VCaP (cell line): ENCODE results near the gene GGN.

ENCODE experiments used
- H3K27ac ChIP-seq: fragments of 450-650 bp; 2 replicates; pipeline ENCODE4 v1.5.1; 2017
- TF ChIP-seq, protein P1 (sequence below): fragments of 450-650 bp; conservative IDR thresholded peaks from 2 replicates; pipeline ENCODE4 v1.5.1; 2017; ENCODE audit warnings: mild to moderate bottlenecking, moderate library complexity

Gene GGN

DNA sequence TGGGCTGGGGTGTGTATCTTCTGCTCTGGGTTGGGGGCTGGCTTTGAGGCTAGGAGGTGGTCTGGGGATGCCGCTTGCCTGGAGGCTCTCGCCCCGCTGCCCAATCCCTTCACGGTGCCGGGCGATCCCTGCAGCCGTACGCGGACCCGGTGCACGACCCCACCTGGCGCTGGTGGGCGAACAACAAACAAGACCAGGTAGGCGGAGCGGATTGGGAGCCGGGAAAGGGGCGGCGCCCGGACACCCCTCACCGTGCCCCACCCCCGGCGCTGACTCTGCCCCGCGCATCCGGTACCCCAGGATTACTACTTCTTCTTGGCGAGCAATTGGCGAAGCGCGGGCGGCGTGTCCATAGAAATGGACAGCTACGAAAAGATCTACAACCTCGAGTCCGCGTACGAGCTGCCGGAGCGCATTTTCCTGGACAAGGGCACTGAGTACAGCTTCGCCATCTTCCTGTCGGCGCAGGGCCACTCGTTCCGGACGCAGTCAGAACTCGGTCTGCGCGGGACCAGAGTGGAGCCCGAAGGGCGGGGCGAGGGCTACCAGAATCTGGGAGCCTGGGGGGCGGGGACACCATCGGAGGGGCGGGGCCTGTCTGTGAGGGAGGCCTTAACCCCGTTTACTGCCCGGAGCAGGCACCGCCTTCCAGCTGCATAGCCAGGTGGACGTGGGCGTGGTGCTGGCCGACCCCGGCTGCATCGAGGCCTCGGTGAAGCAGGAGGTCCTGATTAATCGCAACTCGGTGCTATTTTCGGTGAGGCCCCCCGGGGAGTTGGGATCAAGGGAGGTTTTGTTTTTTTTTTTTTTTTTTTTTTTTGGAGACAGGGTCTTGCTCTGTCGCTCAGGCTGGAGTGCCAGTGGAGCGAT lies 25.5 kb downstream of the GGN start:
- peak overlapping the region; percentile 78 for H3K27ac ChIP-seq
- TF ChIP-seq, protein P1, sequence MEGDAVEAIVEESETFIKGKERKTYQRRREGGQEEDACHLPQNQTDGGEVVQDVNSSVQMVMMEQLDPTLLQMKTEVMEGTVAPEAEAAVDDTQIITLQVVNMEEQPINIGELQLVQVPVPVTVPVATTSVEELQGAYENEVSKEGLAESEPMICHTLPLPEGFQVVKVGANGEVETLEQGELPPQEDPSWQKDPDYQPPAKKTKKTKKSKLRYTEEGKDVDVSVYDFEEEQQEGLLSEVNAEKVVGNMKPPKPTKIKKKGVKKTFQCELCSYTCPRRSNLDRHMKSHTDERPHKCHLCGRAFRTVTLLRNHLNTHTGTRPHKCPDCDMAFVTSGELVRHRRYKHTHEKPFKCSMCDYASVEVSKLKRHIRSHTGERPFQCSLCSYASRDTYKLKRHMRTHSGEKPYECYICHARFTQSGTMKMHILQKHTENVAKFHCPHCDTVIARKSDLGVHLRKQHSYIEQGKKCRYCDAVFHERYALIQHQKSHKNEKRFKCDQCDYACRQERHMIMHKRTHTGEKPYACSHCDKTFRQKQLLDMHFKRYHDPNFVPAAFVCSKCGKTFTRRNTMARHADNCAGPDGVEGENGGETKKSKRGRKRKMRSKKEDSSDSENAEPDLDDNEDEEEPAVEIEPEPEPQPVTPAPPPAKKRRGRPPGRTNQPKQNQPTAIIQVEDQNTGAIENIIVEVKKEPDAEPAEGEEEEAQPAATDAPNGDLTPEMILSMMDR, result no peak

GRCh38 chr19:38361633-38362075 lies 26.2 kb downstream of the GGN start:
- peak overlapping the region; percentile 78 for H3K27ac ChIP-seq
- TF ChIP-seq, protein P1, result peak; percentile 29

DNA sequence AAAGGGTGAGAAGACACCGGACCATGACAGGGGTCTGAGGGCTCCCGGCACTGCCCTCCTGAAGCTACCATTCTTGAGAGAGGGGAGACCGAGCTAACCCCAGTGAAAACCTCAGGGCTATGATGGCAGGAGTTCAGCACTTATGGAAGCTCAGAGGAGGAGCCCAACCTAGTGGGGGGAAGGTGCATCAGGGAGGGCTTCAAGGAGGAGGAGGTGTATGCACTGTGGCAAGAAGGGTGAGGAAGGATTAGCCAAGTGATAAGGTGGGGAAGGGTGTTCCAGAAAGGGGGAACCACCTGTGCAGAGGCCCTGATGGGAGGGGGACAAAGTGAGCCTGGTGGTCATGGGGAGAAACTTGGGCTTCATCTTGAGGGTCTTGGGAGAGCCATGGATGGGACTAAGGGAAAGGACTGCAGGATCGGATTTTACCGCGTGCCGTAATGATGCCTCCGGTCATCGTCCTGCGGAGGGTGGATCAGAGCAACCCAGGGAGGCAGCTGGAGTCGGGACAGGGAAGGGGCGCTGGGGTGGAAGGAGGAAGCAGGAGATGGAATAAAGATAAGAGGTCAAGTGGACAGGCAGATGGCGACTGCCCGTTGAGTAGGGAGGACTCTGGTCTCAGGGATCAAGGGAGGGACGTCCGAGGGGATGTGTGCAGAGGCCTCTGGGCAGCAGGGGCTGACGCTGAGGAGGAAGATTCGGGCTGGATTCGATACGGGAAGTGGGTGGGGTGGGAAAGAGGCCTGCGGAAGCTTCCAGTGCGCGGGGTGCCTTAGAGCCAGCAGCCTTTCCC lies 26.8 kb downstream of the GGN start:
- TF ChIP-seq, protein P1, result no peak
- peak overlapping the region; percentile 78 for H3K27ac ChIP-seq

GRCh38 chr19:38360351-38360750 lies 27.5 kb downstream of the GGN start:
- no peak overlapping the region for H3K27ac ChIP-seq
- TF ChIP-seq, protein P1, result no peak

DNA sequence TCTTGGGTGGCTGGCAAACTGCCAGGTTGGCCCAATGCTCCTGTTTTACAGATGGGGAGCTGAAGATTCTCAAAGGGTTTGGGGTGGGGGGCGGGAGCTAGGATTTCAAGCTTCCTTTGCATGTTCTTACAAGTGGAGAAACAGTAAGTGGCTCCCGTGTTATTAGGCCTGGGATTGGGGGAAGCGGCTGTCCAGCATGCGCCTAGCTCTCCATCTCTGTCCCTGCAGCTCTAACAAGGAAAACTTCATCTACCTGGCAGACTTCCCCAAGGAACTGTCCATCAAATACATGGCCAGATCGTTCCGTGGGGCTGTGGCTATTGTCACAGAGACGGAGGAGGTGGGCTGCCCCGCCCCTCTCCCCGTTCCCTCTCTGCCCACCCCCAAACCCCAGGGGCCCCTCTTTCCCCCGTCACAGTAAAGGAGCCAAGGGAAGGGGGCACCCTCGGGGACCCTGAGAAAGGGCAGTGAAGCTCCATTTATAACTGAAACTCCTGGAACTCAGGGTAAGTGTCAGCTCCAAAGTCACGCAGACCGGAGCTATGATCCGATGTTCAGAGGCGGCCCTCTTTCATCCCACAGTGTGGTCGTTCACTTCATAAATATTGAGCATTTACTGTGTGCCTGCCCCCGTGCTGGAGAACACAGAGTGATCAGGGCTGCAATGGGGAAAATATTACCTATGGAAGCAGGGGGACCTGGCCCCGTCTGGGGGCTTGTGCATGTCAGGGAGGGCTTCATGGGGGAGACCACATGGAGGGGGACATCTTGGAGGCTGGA lies 28.4 kb downstream of the GGN start:
- H3K27ac ChIP-seq, result no peak overlapping the region
- TF ChIP-seq, protein P1, result no peak

DNA sequence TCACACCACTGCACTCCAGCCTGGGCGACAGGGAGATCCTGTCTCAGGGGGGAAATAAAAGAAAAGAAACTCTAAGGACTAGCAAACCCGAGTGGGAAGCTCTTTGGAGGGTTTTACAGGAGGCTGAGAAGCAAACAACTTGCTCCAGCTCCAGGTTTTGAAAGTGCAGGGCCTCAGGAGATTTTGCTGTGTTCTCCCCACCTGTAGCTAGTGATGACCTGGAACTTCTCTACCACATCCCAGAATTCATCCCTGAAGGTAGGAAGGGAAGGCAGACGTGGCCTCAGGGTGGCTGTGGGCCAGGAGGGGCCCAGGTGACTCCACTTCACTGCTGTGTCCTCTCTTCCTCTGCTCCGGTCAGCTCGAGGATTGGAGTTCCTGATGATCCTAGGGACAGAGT lies 29.8 kb downstream of the GGN start:
- no peak overlapping the region for H3K27ac ChIP-seq
- TF ChIP-seq, protein P1, result no peak
